Effector CD4-positive, alpha-beta T cell (primary cell): ENCODE results near the gene TEX47. TPM values are rescaled to one million over a fixed set of nuclear protein-coding genes. Genes with fewer than 3 reads are reported as not detected.

ENCODE experiments used
- DNase-seq: peaks from one replicate; pipeline ENCODE4 v3.0.0-alpha.2; 2020
- total RNA-seq: gene quantifications from one replicate; lab custom pipeline; 2026; lab: John Stamatoyannopoulos, UW

The TEX47 gene
- not detected for total RNA-seq

DNA sequence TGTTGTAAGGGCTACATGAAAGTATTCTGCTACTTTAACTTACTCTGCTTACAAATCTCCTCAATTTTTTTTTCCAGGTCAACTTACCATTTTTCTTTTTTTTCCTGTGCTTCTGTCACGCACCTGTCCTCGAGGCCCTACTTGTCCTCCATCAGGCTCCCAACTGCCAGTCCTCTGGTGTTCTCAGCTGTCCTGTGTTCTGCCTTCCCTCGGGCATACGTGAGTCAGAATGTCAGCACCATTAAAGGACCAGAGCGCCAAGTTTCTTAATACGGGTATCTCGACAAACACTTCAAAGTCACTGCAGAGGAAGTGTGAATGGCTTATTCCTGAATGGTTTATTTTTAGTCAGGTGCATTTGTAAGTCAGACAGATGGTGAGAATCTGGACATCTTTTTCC lies at the start of gene TEX47:
TEX47 (minus strand) TSS at position 185 of the 400 bp plus-strand sequence. CDS start 795 bp downstream, outside the sequence.
- DNase-seq: no peak

DNA sequence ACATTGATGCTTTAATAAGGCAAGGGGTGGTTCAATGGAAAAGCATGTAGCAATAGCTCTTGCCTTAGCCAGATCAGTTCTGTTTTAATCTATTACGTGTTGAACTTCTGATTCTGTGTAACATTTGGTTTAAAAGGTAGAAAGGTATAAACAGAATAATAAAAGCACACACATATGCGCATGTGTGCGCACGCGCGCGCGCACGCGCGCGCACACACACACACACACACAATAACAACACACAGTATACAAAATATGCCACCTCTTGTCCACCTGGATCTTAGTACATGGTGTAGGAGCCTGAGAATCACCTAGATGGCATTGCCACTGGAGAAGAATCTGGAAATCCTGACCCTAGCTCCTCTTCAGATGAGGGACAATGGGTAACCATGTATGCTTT lies 49.6 kb upstream of the TEX47 start:
- no peak for DNase-seq

DNA sequence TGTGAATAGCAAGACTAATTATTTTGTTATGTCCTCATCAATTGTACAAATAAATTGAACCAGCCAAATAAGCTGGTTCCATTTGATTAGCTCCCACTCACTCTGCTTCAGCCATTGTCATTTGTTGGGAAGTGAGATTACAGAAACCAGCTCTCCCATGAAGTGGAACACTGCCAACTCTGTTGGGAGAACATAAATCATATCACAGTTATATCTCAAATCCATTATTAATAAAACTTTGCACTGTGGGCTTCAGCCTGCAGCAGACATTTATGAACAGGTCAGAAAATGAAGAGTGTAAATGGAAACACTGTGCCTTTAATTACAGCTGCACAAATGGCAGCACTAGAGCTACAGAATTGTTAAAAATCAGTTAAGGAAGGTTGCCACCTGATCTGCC lies 46.7 kb upstream of the TEX47 start:
- no peak for DNase-seq

DNA sequence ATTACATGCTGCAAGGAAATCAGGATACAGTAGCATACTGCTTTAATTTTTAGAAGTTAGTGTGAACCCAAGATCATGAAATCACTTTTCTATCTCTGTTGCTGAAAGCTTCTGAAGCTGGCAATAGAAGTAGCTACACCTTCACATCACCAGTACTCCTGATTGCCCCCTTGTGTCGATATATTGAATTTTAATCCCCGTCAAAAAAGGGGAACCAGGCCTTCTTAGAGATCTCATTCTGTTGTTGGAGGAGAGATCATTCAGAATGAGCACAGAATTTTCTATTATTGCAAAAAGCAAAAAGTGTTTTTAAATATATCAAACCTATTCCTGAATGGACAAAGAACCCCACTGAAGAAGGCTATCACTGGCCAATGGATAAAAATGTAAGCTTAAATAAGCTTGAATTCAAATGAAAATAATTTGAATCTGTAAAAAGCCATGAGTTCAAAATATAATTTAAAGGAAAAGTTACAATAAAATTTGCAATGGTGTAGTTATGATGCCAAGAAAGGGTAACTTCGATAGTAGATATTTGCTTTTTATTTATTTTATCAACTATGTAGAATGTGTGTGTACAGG lies 39.7 kb upstream of the TEX47 start:
- DNase-seq: no peak

DNA sequence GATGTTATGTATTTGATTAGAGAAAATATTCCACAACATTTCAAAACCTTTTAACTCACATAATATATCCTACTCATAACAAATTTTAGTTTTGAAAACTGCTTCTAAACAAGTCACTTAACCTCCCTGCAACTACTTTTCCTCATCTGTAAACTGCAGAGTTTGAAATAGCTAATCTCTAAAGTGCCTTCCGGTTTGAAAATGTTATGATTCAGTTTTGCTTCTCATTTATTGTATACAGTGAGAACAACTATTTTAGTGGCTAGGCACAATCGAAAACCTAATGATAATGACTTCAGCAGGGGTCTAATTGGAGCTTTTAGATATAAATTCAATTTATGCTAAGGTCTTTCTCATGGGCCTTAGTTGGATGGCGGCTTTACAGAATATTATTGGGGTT lies 30.7 kb upstream of the TEX47 start:
- DNase-seq: no peak

DNA sequence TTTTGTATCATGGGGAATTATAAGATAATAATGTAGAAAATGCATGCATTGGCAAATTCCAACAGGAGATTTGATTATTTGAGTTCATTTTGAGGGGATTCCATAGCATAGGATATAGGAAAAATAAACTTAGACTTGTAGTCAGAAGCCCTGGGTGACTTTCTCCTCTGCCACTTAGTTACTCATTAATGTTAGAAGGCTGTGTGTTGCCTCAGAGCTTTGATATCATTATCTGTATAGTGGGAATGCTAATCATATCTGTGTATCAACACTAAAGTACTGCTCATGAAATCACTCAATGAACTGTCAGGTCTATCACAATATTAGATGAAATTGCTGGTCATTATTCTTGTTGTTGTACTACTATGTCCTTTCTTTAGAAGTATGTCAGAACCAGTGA lies 23.0 kb upstream of the TEX47 start:
- DNase-seq: no peak

DNA sequence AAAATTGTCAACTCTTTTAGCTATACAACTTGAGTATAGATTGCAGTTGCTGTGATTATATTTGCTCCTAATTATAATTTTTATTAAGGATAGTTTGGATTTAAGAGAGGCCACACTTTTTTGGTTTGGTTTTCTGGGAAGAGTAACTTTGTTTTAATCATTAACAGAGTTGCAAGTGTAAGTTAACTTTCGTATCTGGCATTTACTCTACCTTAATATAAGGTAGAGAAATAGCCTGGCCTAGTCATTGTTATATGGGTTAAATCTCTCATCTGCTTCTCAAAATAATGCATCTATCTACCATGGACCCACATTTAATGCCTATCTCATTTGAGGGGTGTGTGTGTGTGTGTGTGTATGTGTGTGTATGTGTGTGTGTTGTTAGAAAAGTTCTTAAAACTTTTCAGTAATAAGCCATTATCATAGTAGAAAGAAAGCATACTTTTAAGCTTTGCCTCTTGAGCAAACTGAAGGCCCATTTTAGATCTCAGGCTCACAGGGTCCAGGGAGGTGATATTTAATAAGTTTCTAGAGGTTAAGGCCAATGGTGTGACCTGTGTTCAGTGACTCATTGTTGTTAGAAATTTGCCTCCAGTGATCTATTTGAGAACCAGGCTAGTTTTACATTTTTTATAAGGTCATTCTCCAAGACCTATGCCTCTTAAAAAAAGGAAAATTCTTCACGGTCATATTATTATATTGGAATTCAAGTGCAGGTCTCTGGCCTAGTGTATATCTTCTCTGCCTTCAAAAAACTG lies 10.9 kb upstream of the TEX47 start:
- DNase-seq: no peak

DNA sequence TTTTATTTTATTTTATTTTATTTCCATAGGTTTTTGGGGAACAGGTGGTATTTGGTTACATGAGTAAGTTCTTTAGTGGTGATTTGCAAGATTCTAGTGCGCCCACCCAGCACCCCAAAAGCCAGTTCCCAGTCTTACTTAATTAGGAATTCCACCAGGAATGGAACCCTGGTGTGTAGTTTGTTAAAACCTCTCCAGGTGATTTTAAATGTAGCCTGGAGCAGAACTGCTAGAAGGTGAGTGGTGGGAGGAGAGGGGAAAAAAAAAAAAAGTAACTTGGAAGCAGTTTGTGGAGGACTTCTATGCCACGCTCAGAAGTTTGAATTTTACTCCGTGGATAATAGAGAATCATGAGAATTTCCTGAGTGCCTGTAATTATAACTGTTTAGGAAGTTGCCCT lies 5.5 kb upstream of the TEX47 start:
- no peak for DNase-seq

DNA sequence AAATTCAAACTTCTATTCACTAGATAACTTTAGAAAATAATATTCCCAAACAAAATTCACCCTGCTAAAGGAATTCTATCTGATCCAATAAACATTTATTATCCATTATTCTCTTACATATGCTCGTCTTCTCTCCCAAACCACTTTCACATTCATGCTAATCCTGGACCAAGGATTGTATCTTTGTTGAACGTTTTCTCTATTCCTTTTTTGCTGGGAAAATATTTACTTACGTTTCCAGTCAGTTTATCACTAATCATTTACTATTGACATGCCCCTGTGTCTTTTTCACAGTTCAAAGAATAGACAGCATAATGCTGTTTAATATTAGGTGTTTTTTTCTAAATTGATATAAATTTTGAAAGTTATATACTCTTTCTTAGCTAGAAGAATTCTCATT lies 3.2 kb downstream of the TEX47 start:
- no peak for DNase-seq

DNA sequence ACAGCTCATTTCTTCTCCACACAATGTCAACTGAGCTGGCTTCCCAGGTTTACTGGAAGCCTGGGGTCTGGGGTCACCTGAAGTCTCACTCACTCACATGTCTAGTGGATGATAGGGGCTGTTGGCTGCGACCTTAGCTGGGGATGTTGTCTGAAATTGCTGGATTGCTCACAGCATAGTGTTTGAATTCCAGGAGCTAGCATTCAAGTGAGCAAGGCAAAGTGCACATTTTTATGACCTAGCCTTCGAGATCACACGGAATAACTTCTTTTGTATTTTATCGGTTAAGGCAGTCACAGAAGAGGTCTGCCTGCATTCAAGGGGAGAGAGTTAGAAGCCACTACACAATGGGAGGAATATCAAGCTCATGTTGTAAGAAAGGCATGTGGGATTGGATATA lies 3.6 kb downstream of the TEX47 start:
- DNase-seq: no peak

DNA sequence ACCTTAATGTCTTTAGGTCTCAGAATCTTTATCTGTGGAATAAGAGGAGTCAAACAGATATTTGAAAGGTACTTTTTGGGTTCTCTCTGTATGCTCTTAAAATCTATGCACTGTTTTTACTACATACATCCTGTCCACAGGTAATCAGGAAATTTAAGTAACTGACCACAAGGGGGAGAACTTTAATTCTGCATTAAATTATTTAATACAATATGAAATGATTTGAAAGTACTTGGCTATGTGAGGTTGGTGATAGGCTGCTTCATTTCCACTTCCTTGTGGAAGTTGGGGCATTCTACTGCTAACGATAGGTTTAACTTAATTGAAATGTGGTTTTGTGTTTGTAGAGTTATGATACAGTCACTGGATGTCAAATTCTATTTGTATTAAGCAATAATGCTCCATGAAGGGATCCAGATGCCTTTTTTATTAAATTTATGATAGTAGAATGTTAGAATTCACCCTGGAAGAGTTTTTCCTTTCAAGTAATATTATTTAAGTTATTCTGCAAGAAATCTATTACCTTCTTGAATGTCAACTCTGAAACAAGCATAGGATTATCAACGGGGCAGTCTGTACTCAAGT lies 6.0 kb downstream of the TEX47 start:
- DNase-seq: no peak

DNA sequence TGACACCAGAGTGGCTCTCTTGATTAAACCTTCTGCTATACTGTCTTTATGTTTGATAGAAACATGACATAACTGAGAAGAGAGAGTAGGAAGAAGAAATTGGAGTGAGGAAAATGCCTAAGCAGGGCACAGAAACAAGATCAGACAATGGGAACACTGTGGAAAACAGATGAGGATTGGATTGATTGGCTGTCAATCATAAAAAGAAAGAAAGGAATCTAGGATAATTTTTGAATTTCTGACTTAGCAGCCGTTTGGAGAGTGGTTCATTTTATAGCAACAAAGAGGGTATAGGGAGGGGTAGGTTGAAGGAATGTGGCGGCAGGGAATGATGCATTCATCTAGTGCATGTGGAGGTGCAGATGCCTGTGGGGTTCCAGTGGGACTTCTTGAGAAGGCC lies 7.8 kb downstream of the TEX47 start:
- no peak for DNase-seq

DNA sequence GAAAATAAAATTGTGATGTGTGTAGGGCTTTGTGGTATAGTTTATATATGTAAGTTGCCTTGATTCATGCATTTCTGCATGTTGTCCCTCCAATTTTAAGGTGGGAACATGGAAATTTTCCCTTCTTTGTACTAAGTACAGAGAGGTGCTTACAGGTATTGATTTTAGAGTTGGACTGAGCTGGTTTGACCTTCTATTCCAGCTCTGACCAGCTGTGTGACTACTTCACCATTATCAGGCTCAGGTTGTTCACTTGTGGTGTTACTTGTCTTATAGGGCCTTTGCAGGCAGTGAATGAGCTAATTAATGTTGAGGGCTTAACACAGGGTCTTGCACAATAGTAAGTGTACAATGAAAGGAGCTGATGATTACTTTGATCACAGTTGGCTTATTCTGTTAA lies 19.7 kb downstream of the TEX47 start:
- DNase-seq: no peak

DNA sequence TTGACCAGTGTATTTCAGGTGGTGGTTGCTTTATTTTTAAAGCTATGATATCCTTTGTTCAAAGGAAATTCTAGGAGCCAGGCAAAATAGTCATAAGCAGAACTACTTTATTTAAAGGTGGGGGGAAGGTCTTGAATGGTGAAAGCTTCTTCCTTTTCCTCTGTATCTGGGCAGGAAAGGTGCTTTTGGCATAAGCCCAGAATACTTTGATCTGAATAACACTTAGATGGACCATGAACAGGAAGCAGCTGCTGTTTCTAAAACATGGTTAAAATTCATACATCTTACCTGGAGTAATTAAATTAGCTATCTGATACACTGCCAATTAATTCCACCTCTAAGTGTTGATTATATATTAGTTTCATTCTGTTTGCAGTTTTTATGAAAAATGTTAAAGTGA lies 22.8 kb downstream of the TEX47 start:
- DNase-seq: no peak

DNA sequence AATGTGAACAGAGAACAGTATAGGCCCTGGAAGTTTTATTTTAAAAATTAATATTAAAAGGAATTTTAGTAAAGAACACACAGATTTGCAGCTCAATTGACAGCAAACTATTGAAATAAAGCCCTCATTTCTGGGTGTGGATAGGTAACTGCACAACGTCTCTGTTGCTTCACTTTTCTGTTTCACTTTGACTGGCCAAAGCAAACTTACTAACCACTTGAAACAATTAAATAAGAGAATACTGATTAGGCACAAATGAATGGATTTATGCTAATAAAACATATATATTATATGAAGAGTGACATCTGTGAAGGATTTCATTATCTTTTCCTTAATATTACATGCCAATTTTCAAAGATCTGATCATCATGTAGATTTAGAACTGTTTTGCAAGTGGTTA lies 24.1 kb downstream of the TEX47 start:
- no peak for DNase-seq

DNA sequence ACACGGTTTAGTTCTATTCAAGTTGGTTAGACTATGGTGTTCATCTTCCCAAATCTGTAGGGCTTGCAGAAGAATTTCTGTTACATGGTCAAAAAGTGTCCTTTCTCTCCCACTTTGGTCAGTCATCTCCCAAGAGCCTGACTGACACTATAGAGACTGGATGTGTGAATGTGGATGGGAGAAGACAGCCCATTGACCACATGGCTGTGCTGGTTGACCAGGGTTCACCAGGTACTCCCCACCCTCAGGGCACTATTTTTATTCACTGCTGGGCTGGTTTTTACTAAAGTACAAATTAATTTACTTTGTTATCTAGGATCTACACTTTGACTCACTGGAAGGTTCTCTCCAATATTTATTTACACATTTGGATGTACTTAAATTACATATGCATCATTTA lies 33.8 kb downstream of the TEX47 start:
- DNase-seq: no peak

DNA sequence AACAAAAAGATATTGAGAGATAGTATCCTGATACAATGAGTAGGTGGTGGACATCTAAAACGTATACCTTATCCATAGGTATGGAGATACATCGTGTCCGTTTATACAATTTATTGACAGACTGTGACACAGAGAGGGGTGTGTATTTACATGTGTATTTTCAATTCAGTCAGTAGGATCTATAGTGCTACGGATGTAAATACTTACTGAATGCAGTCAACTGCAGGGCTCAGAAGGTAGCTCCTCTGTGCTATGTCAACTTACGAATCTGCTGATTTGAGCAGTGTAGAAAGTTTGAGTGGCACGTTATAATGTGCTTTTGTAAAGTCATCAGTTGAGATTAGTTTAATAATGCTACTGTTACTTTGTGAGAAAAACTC lies 35.4 kb downstream of the TEX47 start:
- DNase-seq: no peak

DNA sequence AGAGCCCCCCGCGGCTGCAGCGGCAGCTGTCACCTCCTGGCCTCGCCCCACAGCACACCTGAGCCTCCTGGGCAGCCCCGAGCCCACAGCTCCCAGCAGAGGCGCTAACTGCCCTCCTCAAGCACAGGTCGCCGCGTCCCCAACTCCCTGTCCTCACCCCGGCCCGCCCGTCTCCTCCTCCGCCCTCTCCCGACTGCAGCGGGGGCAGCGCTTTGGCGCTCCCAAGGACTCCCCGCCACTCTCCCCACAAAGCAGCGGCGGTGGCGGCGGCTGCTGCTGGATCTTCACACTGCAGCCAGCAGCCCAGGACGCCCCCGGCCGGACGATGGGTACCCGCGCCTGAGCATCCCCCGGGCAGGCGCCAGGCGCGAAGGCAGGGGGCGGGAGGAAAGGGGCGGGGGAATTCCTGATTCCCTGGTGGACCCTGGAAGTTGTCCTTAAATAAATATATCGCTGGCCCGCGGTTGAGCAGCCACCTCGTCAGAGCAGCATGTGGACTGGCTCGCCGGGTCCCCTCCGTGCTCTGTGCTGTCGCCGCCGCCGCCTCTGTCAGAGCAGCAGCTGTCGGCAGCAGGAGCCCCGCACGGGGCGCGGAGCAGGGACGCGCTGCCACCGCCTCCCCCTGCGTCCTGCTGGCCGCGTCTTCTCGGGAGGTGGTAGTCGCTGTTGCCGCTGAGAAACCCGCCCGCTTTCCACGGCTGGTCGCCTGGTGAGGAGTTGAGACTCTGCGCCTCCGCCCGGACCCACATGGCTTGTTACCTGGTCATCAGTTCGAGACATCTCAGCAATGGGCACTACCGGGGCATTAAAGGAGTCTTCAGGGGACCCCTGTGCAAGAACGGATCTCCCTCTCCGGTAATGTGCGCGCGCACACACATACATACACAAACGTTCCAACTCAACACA lies 36.1 kb downstream of the TEX47 start, which contains the start of gene ZNF804B:
ZNF804B (plus strand) TSS at position 471 of the 906 bp plus-strand sequence; CDS start at position 748, 277 bp downstream.
- DNase-seq: no peak

DNA sequence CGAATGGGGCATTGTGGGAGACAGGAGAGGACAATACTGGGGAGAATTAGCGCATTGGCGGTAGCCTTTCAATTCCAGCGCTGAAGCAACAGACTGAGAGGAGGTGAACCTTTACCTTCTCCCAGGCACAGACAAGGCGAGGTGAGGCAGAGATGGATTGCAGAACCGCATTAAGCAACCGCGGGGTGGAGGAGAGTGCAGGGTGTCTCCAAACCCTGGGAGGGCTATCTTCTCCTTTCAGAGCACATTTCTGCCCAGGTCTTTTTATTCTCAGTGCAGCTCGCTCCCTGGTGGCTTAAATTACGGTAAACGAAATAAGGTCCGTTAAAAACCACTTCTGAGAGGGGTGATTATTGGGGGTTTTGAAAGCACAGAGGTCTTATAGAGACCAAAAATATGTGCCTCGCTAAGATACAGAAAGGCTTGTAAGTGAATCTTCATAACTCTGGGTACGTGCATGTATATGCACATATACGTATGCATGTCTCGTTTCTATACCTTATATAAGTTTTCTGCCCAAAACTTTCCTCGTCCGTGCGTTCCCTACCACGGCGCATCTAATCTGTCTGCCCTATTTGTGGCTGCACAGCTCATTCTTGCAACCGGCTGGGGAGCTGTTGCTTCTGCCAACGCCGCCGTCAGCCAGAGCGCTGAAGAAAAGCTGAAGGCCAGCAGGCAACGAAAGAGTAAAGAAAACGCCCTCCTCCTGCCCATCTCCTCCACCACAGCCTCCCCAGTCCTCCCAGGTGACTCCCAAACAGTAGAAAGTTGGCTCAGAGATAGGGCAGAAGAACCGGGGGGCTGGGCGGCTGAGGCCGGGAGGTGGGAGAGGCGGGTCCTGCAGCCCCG lies 36.9 kb downstream of the TEX47 start:
- no peak for DNase-seq

DNA sequence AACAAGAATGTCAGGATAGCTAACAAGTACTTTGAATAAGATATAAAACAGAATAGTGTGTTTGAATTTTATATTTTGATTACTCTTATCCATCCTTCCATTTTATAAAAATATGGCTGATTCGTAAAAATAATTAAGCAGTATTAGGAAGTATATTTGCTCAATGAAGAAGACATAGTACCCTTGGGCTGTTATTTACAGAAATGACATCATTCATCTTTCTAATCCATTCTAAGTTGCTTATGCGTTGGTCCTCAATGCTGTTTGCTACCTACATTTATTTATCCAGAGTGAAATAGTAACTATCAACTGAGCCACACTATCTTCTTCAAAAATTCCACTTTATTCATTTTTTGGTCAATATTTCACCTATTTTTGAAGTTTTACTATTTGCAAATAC lies 38.2 kb downstream of the TEX47 start:
- DNase-seq: no peak

DNA sequence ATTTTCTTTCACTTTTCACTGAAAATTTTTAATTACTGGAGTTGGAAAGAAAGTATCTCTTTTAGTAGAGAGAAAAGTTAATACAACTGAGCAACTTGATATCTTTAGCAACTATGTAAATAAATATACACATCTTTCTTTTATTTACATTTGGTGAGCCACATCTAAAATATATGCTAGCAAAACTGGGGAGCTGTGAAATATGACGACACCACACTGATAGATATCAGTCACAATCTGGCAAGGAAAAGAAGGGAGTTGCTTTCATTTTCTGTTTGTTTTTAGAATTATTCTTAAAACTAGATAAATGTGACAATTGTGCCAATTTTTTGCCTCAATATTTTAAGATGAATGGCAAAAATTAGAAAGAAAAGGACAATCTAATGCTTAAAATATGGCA lies 38.7 kb downstream of the TEX47 start:
- DNase-seq: no peak

DNA sequence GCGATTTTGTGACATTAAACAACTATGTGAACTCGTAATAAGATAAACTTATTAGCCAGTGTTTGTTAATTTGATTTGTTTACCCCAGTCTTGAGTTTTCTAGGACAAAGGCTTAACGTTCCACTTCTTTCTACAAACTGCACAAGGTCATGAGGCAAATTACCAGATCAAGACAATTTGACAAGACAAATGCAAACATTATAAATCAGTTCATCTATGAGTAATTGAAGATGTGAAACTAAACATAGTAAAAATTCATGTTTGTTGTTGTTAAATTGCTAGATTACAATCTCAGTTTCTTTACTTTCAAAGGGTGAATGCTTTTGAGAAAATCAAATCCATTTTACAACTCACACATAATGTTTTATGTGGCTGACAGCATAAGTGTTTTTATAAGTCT lies 49.4 kb downstream of the TEX47 start:
- no peak for DNase-seq
